Measurements from ENCODE around the gene CCDC167. TPM values are rescaled to one million over a fixed set of nuclear protein-coding genes. Genes with fewer than 3 reads are reported as not detected.
A peak's percentile ranks its signal among the peaks of the same experiment; 100 is the strongest.

Gene CCDC167
- total RNA-seq, 3 donors from 2014 or later, result 49.3 to 52.2 (median 52.2) TPM

DNA sequence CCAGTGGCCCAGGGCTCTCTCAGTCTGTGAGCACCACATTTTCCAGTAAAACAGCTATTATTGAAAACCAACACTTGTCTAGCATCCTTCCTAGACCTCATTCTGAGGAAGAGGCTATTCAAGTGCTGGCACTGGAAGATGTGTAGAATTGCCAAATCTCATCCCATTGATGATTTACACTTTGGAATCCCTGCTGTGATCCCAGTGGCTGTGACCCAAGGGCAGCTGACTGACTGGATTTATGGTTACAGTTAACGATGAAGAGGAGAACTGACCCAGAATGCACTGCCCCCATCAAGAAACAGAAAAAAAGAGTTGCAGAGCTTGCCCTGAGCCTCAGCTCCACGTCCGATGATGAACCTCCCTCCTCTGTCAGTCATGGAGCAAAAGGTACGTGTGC is 64.3 kb downstream of the CCDC167 start:
- H3K4me3 Mint-ChIP-seq, result no peak overlapping the region
- H3K9me3 Mint-ChIP-seq, result no peaks in the 10 kb centered on the region
- no peak for ATAC-seq
- H3K36me3 Mint-ChIP-seq (ENCODE audit: insufficient read depth), result peaks cover 26% of the 10 kb centered on the region
- H3K27me3 Mint-ChIP-seq (ENCODE audit: low read depth), result no peaks in the 10 kb centered on the region
- H3K4me1 Mint-ChIP-seq (ENCODE audit: low read depth), result peaks cover 44% of the 10 kb centered on the region
- DNase-seq, result no peak

- H3K9me3 Mint-ChIP-seq, result no peaks in the 10 kb centered on the region
- peak; percentile 55 to 67 for ATAC-seq
- peak; percentile 14 for DNase-seq
- peak overlapping the region; percentile 89 for H3K4me3 Mint-ChIP-seq
- H3K4me1 Mint-ChIP-seq (ENCODE audit: low read depth), result peaks cover 34% of the 10 kb centered on the region
- peaks cover 18% of the 10 kb centered on the region for H3K36me3 Mint-ChIP-seq (ENCODE audit: insufficient read depth)
- no peaks in the 10 kb centered on the region for H3K27me3 Mint-ChIP-seq (ENCODE audit: low read depth)
These were observed 65.9 kb downstream of the CCDC167 start for GRCh38 chr6:37433657-37434271.

Other genes starting within 250 kb of the CCDC167 start
- 10 to 100 TPM; 13.0 to 13.5 (median 13.2) TPM for gene TBC1D22B, start 242.1 kb downstream of the CCDC167 start, total RNA-seq
- gene TMEM217, start 241.7 kb downstream of the CCDC167 start, total RNA-seq, result 1 to 10 TPM; 2.3 to 4.2 (median 2.8) TPM
- 10 to 100 TPM; 21.8 to 25.8 (median 23.8) TPM for gene RNF8, start 145.9 kb downstream of the CCDC167 start, total RNA-seq
- gene CMTR1, start 66.7 kb downstream of the CCDC167 start, total RNA-seq, result 10 to 100 TPM; 38.1 to 44.6 (median 41.0) TPM
- gene MDGA1, start 198.0 kb upstream of the CCDC167 start, total RNA-seq, result 1 to 10 TPM; 1.2 to 5.3 (median 2.3) TPM